ENCODE measurements around the gene TMC2. TPM values are rescaled to one million over a fixed set of nuclear protein-coding genes. Genes with fewer than 3 reads are reported as not detected.

The TMC2 gene
- total RNA-seq, 4 donors from 2014 or later = 0.15 to 0.35 TPM; not detected in 2

DNA sequence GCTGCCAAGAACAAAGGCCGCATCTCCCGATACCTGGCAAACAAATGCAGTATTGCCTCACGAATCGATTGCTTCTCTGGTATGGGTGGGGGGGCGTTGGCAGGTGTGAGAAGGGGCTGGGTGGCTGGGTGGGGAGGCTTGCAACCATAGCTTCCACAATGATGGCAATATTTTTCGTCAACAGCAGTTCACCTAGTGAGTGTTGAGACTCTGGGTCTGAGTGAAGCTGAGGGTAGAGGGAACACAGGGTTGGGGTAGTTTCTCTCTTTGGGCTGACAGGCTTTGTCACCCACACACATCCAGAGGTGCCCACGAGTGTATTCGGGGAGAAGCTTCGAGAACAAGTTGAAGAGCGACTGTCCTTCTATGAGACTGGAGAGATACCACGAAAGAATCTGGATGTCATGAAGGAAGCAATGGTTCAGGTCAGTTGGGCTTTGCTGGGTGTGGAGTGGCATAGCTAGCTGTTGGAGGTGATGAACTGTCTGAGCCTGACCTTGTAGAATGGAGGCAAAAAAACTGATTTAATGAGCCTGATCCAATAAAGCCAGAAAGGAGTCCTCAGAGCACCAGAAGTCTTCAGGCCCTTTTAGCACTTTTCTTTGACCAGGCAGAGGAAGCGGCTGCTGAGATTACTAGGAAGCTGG, 120.2 kb downstream of the TMC2 start:
- Histone ChIP-seq H3K36me3 (peaks cover 0 to 81% of the 10 kb centered on the region in 2 donors), H3K9me3 (no peaks in the 10 kb centered on the region), H3K4me1 (peaks cover 0 to 24% (median 10%) of the 10 kb centered on the region in 3 donors), H3K27me3 (no peaks in the 10 kb centered on the region), H3K4me3 (no peak overlapping the region), H3K27ac (no peak overlapping the region)
- 73 to 85% methylated on average over 8 of the region's 12 CpGs for WGBS, 2 donors (ENCODE audit: low coverage in 1 of 2)
- no peak for ATAC-seq
- TF ChIP-seq POLR2AphosphoS5 (IDR thresholded peaks at IDR 0.05) (no peak), POLR2A (IDR thresholded peaks at IDR 0.05) (no peak), EP300 (IDR thresholded peaks at IDR 0.05) (no peak)

DNA sequence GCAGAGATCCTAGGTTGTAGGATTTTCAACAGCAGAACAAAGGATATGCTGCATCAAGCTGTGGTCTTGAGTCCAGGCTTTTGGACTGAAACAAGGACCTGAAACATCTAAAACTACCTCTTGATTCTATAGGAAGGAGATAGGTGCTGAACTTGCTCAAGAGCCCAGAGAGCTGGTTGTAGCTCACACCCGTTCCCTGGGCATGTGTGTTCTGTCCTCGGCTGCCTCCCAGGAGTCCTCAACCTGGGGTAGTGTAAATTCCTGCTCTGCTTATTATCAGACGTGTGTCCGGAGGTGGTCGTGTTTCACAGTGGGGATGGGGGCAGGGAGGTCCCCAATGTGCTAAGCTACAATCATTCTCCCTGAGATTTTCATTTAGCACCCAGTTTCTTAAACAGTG, 120.9 kb downstream of the TMC2 start:
- Histone ChIP-seq H3K36me3 (peaks cover 0 to 87% of the 10 kb centered on the region in 2 donors), H3K9me3 (no peaks in the 10 kb centered on the region), H3K27ac (no peak overlapping the region), H3K4me3 (no peak overlapping the region), H3K27me3 (no peaks in the 10 kb centered on the region), H3K4me1 (peaks cover 0 to 27% (median 10%) of the 10 kb centered on the region in 3 donors)
- 64% methylated on average over 5 of the region's 5 CpGs; no CpG with 5 or more reads in 1 of the 2 donors for WGBS, 2 donors (ENCODE audit: low coverage in 1 of 2)
- no peak for ATAC-seq
- TF ChIP-seq EP300 (IDR thresholded peaks at IDR 0.05) (no peak), POLR2A (IDR thresholded peaks at IDR 0.05) (no peak), POLR2AphosphoS5 (IDR thresholded peaks at IDR 0.05) (no peak)
- TF ChIP-seq, protein P1, sequence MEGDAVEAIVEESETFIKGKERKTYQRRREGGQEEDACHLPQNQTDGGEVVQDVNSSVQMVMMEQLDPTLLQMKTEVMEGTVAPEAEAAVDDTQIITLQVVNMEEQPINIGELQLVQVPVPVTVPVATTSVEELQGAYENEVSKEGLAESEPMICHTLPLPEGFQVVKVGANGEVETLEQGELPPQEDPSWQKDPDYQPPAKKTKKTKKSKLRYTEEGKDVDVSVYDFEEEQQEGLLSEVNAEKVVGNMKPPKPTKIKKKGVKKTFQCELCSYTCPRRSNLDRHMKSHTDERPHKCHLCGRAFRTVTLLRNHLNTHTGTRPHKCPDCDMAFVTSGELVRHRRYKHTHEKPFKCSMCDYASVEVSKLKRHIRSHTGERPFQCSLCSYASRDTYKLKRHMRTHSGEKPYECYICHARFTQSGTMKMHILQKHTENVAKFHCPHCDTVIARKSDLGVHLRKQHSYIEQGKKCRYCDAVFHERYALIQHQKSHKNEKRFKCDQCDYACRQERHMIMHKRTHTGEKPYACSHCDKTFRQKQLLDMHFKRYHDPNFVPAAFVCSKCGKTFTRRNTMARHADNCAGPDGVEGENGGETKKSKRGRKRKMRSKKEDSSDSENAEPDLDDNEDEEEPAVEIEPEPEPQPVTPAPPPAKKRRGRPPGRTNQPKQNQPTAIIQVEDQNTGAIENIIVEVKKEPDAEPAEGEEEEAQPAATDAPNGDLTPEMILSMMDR (IDR thresholded peaks at IDR 0.05) = no peak

DNA sequence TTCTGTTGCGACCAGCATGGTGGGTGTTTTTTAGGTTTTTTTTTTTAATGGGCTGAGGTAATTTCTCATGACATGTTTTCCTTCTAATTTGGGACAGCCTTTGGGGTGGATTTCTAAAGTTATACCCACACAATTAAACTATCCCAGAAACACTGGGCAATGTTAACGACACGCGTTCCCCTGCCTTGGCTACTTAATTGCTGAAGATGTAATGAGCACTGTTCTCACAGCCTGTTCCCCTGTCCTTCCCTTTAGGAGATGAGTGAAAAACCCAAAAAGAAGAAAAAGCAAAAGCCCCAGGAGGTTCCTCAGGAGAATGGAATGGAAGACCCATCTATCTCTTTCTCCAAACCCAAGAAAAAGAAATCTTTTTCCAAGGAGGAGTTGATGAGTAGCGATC, 121.3 kb downstream of the TMC2 start:
- H3K9me3 ChIP-seq = no peaks in the 10 kb centered on the region
- peaks cover 0 to 92% of the 10 kb centered on the region in 2 donors for H3K36me3 ChIP-seq
- TF ChIP-seq EP300 (IDR thresholded peaks at IDR 0.05) (no peak), POLR2A (IDR thresholded peaks at IDR 0.05) (no peak), POLR2AphosphoS5 (IDR thresholded peaks at IDR 0.05) (no peak)
- TF ChIP-seq, protein P1 (IDR thresholded peaks at IDR 0.05) = no peak
- H3K27ac ChIP-seq = no peak overlapping the region
- WGBS, 2 donors (ENCODE audit: low coverage in 1 of 2) = 86 to 89% methylated on average over 4 of the region's 5 CpGs
- no peak for ATAC-seq
- no peaks in the 10 kb centered on the region for H3K27me3 ChIP-seq
- peaks cover 0 to 32% (median 10%) of the 10 kb centered on the region in 3 donors for H3K4me1 ChIP-seq
- H3K4me3 ChIP-seq = no peak overlapping the region

DNA sequence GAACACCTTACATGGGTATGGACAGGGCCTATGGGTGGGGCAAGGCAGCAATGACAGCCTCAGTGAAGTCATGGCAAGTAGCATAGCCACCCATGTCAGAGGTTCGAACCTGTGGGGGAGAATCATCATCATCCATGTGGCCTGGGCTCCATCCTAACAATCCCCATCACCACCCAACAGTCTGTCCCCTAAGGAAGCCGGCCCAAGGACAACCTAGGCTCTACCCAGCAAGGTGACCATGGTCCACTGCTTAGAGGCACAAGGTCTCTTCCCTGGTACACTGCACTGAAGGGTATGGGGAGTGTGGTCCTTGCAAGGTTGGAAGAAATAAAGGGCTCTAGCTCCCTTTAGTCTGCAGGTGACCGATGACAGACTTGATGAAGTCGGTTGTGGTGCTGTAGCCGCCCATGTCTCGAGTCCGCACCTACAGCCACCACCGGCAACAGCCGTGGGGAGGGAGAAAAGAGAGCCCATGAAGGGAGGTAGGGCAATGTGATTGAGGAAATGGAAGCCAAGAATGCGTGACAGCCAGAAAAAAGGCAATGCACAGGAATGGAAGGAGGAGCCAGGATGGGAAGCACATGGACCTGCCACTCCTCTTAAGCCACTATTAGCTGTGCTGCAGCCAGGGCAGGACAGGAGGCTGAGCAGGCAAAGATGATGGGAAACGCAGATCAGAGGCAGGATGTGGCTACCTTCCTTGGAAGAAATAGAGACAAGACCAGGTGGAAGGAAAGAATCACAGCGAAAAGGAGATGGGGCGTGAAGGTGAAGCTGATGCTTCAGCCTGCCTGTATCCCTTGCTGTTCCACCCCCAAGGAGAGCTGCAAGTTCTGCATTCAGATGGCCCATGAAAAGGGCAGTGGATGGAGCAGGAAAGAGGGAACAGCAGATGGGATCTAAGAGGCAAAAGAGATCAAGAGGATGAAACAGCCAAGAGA, 122.3 kb downstream of the TMC2 start:
- peaks cover 0 to 93% of the 10 kb centered on the region in 2 donors for H3K36me3 ChIP-seq
- H3K4me3 ChIP-seq = no peak overlapping the region
- no peaks in the 10 kb centered on the region for H3K9me3 ChIP-seq
- peaks cover 0 to 34% (median 10%) of the 10 kb centered on the region in 3 donors for H3K4me1 ChIP-seq
- no peaks in the 10 kb centered on the region for H3K27me3 ChIP-seq
- ATAC-seq = no peak
- TF ChIP-seq, protein P1 (IDR thresholded peaks at IDR 0.05) = no peak
- 60 to 74% methylated on average over 2 to 8 of the region's 13 CpGs for WGBS, 2 donors (ENCODE audit: low coverage in 1 of 2)
- H3K27ac ChIP-seq = no peak overlapping the region

DNA sequence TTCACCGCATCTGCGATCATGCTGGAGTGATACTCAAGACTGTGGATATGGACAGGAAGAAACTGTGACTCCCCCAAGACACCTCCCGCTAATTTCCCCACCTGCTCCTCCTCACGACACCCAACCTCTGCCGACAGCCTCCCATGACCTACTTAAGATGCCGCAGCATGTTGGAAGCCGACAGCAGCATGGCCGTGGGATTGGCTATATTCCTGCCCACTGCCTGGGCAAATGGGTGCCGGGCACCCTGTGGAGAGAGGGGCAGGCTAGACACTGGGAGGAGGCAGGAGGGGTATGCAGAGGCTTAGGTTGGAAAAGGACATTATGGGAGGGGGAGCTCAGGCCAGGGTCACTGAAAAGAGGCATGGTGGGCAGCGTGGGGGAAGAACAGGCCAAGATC, 123.2 kb downstream of the TMC2 start:
- Histone ChIP-seq H3K4me3 (no peak overlapping the region), H3K4me1 (peaks cover 0 to 29% (median 7%) of the 10 kb centered on the region in 3 donors), H3K9me3 (no peaks in the 10 kb centered on the region), H3K27ac (no peak overlapping the region), H3K27me3 (no peaks in the 10 kb centered on the region), H3K36me3 (peaks cover 0 to 84% of the 10 kb centered on the region in 2 donors)
- TF ChIP-seq POLR2AphosphoS5 (IDR thresholded peaks at IDR 0.05) (no peak), POLR2A (IDR thresholded peaks at IDR 0.05) (no peak), EP300 (IDR thresholded peaks at IDR 0.05) (no peak)
- TF ChIP-seq, protein P1 (IDR thresholded peaks at IDR 0.05) = no peak
- 89 to 92% methylated on average over 2 to 8 of the region's 10 CpGs for WGBS, 2 donors (ENCODE audit: low coverage in 1 of 2)
- ATAC-seq = no peak
